HPDE6-E6E7 (cell line): ENCODE data around the gene SLC9A9.
A peak's percentile ranks its signal among the peaks of the same experiment; 100 is the strongest.
"Not testable (repeated sequence)": the region's sequence is repeated elsewhere in the genome, so short reads cannot be mapped to it uniquely, and the experiment has no call there.

ENCODE experiments used
- DNase-seq: peaks from one replicate; pipeline ENCODE4 v3.0.0; 2011; ENCODE audit warnings: missing footprints; ENCODE audit errors: extremely low spot score

SLC9A9 gene

GRCh38 chr3:143755978-143756377 lies 92.3 kb downstream of the SLC9A9 start:
- no peak for DNase-seq

GRCh38 chr3:143754090-143754489 lies 94.2 kb downstream of the SLC9A9 start:
- no peak for DNase-seq

DNA sequence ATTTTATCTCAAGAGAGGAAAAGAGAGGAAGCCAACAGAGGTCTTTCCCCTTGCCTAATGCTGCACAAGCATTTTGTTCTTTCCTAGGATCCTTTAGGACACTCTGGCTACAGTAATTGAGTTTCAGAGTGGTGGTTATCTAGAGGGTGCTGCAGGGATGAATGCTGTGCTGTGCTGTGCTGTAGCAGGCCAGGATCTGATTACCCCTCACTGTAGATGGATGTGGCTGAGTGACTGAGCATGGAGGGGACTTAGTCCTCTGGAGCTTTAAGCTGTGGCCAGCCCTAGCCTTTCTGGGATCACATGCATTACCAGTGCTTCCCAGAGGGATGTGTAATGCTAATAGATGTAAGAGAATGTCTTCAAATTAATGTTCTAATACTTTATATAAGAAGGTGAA lies 94.8 kb downstream of the SLC9A9 start:
- DNase-seq, result no peak

DNA sequence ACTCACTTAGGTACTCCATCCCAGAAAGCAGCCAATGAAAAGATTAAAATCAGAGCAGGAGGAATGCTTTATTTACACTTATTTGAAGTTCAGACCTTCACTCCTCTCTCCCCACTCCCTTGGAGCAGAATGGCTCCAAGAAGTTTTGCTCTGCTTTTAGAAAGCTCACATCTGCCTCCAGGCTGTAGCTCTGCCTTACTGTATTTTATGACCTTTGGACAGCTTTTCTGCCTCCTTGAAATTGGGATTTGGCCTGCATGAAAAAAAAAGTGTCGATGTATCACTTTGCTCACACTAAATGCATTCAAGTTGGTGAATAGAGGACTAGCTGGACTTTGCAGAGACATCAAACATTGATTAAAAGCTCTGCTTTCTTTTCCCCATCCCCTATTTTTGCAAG lies 95.3 kb downstream of the SLC9A9 start:
- DNase-seq, result no peak

DNA sequence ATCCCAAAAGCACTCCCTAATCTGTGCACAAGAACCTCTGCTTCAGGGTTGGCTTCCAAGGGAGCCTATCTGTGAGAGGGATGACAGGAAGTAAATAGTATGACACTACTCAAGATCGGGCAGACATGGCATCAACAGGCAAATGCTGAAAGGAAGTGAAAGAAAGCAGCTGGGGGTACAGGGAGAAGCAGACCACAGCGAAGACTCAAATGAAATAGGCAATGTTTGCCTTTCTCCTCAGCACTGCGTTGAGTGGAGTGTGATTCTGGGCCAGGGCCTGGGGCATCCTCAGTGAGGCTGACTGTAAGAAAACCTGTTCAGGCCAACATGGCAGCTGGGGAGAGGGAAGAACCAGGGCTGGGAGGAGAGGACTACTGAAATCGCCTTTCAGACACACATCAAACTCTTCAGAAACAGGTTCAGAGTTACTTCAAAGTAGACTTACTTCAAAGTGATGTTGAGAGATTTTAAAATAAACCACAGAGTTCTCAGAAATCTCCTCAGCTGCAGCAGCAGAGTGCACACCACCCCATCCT lies 96.6 kb downstream of the SLC9A9 start:
- no peak for DNase-seq

- no peak for DNase-seq
Observed at GRCh38 chr3:143750841-143751240, 97.4 kb downstream of the SLC9A9 start.

GRCh38 chr3:143749926-143750325 lies 98.3 kb downstream of the SLC9A9 start:
- DNase-seq, result no peak

DNA sequence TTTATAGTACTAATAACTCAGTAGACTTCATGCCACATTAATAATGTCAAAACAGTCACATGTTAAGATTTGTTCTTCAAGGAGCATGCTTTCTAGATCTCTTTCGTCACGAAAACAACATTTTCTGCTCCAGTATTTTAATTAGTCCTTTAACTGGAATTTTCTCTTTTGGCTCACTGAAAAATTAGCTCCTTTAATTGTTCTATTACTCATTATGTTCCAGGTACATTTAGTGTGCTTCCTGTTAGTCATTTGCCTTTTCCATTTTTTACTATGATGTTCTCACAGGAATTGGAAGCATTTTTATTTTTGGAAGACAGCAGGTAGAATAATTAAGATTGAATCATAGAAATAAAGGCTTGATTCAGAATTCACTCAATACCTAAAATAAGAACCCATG lies 111.2 kb downstream of the SLC9A9 start:
- no peak for DNase-seq

DNA sequence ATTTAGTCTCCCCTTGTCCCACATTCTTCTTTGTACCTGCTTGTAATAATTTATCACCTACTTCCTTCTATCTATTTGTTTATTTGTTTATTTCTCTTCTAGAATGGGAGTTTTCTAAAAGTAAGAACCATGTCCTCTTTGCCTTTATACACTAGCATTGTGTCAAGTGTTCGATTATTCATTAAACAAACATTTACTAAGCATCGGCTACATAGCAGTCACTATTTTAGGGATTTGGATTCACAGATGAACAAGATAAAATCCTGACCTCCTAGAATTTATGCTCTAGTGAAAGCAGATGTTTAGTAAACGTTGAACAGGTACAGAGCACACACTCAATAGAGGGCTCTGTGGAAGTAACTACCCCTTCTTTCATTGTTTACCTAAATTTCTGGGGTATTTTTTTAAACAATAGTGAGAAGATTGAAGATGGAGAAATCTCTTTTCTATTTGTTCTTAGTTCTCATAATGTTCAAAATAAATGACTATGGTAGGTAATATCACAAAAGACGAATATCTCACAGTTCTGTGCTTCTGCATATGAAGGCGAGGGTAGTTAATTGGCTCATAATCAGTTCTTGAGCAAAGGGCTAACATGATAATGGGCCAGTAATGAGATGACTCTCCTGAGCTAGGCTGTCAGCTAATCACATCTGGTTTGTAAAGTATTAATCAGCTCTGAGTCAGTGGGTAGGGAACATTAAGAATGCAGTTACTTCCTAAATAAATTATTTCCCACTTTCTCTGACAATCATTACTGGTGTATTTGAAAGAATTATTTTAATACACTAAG lies 111.9 kb downstream of the SLC9A9 start:
- peak; percentile 35 for DNase-seq

DNA sequence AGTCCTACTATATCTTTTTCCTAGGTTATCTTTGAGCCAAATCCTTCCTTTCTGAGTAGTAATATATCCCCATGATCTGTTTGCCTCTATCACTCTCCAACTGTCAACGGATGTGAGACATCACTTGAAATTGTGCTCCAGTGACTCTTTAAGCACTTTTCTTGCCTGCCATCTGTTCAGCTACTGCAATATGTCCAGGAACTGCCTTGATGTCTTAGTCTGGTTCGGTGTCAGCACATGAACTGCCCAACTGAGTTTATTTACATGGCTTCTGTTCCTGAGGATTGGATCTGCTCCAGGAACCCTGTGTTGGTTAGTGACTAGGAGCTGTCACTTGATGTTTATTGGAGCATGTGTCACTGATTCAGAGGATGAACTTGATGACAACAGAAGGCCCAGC lies 116.5 kb downstream of the SLC9A9 start:
- no peak for DNase-seq

DNA sequence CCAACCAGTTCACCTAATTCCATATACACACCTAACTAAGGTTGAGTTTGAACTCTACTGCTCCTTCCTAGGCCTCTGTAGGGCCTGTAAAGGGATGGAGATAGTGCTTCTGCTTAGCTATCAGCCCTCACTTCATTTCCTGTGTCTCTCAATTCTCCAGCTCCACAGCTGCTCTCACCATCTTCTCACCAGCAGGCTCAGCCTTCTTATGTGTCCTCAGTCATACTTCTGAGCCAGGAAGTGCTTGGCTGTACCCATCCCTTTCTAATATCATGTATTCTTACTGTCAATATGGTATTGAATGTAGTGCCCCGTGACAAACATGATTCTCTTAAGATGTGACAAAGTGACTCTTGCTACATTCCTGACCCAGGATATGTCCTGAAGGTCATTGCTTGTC lies 116.9 kb downstream of the SLC9A9 start:
- no peak for DNase-seq

DNA sequence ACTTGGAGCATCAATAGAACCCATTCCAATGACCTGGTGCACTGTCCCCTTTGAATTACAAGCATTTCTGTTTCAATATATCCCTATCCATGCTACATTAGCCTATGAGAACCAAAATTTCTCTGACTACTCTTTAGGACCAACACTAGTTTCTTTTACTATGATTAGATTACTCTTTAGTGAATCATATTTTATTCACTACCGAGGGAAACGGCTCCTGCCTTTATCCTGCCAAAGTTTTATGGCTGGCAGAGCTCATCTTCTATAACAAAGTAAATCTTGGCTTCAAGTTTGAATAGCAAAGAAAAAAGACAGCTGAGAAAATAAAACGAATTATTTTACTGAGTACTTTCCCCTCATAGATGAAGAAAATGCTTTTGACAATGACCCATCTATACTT lies 120.9 kb downstream of the SLC9A9 start:
- DNase-seq, result no peak

- no peak for DNase-seq
Observed at GRCh38 chr3:143726727-143727126, 121.5 kb downstream of the SLC9A9 start.

GRCh38 chr3:143720381-143720780 lies 127.9 kb downstream of the SLC9A9 start:
- DNase-seq, result no peak

DNA sequence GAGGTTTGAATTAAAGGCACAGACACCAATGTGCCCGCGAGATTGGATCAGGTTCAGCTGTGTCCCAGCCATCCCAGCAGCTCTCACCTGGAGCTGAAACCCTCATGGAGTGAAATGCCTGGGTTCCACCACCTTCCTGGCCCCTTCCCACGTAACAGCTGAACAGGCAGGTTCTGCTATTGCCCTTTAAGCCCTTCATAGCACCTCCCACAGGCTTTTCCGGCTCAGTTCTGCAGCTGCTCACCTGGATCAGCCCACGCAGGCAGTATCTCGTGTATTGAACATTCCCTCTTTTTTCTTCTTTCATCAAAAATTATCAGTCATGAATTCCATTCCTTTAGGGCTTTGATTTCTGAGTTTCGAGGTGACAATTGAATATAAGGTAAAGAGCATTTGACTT lies 129.8 kb downstream of the SLC9A9 start:
- DNase-seq, result no peak

DNA sequence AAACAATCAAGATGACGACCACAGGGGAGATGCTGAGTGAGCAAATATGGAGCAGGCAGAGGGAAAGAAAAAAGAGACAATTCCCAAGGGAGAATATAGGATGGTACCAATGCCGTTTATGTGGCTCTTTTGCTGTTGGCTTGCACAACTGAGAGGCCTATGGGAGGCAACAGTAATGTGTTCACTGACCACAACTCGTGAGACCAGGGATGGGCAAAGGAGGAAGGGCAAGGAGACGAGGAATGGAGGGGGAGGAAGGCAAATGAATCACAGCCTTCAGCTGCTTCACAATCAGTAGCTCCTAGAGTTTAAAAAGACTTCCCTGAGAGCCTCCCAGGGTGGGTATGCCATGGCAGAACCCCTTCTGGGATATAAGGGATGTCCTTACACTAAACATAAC lies 131.5 kb downstream of the SLC9A9 start:
- DNase-seq, result no peak

DNA sequence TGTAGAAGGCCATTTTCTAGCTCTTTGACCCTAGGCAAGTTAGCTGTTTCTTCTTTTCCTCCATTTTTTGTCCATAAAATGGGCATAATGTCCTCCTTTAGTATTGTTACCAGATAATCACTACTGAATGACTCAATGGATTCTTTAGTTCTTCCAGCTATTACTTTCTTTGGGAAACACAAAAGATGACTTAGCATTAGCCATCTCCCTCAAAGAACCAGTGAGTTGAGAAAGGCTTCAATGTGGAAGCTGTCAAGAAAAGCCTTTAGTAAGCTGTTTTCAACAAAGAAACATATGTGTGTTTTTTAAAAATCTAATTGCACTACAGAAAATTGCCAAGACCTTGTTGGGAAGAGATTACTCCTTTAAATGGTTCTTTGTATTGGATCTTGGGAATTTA lies 135.7 kb downstream of the SLC9A9 start:
- DNase-seq, result no peak

DNA sequence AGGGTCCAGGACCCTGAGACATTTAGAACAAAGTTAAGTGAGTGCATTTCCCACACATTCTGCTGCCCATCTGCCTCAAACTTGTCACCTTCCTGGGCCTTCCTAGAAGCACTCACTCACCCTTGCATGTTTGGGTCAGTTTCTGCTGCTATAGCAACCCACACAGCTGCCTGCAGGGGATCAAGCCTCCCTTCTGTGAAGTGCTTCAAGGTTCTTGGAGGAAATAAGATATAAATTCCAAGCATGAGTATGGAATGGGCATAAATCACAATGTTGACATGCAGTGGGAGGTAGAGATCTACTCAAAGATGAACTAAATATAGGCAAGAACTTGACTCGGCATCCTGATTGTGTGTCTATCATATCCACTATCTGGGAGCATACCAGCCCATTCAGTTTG lies 140.4 kb downstream of the SLC9A9 start:
- DNase-seq, result no peak

- no peak for DNase-seq
Observed at GRCh38 chr3:143700431-143700975, 147.8 kb downstream of the SLC9A9 start.

DNA sequence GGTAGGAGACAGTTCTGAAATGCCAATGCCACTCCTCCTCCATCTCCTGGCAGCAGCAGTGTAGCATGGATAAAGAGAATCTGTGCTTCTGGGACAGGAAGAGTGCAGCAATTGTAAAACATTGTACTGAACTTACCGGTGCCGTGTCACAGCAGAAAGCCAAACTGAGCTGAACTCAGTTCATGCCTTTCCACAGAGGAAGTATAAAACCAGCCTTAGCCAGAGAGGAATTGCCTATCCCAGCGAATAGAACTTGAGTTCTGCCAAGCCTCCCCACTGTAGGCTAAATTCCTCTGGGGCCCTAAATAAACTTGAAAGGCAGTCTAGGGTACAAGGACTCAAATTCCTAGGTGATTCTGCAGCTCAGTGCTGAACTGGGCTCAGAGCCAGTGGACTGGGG lies 148.8 kb downstream of the SLC9A9 start:
- no peak for DNase-seq

DNA sequence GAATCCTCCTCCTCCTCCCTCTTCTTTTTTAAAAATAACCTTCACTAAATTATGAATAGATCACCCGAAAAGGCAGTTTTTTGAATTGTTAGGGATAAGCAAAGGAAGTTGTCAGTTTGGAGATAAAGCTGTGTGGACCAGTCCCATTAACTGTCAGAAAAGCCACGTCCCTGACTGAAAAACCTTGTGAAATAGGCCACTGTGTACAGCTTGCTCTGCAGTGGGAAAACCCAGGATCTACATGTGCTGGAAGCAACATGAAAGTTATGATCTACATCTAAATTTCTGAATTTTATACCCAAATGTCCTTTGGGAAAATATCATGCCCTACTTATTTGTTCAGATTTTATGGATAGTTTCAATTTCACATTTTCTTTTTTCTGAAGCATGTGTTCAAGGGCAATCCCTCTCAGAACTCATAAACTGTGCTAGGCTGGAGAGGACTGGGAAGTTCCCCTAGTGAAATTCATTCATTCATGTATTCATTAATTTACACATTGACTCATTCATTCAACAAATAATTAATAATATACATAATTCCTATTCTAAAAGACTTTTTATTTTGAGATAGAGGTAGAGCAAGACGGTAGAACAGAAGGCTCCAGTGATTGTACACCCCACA lies 149.5 kb downstream of the SLC9A9 start:
- DNase-seq, result no peak

DNA sequence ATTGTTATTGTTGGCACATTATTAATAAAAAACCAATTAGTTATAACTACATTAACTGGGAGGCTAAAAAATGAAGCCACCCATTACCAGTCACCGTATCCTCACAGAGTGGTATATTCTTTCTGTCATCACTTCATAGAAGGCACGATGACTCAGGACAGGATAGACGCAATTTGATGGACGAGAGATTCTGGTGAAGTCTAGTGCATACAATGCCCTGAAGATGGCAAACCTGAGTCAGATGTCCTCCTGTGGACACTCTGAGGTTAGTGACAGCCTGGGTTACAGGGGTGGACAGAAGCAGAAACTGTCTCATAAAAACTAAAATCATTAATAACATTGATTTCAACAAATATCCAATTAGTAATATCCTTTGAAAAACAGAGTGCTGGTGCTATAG lies 150.3 kb downstream of the SLC9A9 start:
- no peak for DNase-seq

- not testable (repeated sequence) for DNase-seq
Observed at GRCh38 chr3:143695333-143695732, 152.9 kb downstream of the SLC9A9 start.
